HL-60 (cell line): ENCODE data around the gene B9D1.
A peak's percentile ranks its signal among the peaks of the same experiment; 100 is the strongest.

Experiments used
- DNase-seq, 2 experiments: peaks; one replicate each; pipeline ENCODE4 v3.0.0-alpha.2; 2010 to 2020; ENCODE audit warnings: low read depth in 1 of 2, low spot score in 1 of 2
- H3K27ac ChIP-seq: fragments of 250-450 bp; sonication (Bioruptor Pico); replicated peaks from 2 replicates; pipeline ENCODE4 v1.5.1; 2020; ENCODE audit warnings: mild to moderate bottlenecking, moderate library complexity
- H3K27me3 ChIP-seq: fragments of 250-450 bp; sonication (Bioruptor Pico); 2 replicates; pipeline ENCODE4 v1.5.1; 2021; ENCODE audit warnings: mild to moderate bottlenecking, moderate library complexity; ENCODE audit not compliant: insufficient read depth, poor library complexity, severe bottlenecking
- H3K4me3 ChIP-seq: replicated peaks from 2 replicates; pipeline ENCODE4 v1.5.1; 2011; ENCODE audit warnings: mild to moderate bottlenecking, control low read depth, low read length; ENCODE audit not compliant: insufficient read depth
- GABPA ChIP-seq: IDR thresholded peaks from 2 replicates; pipeline ENCODE4 v1.6.1; 2012; ENCODE audit warnings: low read depth
- POLR2AphosphoS5 ChIP-seq: IDR thresholded peaks from 2 replicates; pipeline ENCODE4 v1.6.1; 2012; ENCODE audit warnings: low read depth
- REST ChIP-seq: IDR thresholded peaks from 2 replicates; pipeline ENCODE4 v1.6.1; 2012; ENCODE audit warnings: low read depth; ENCODE audit not compliant: insufficient replicate concordance
- SPI1 ChIP-seq: IDR thresholded peaks from 2 replicates; pipeline ENCODE4 v1.6.1; 2012; ENCODE audit warnings: low read depth, mild to moderate bottlenecking, borderline replicate concordance
- TF ChIP-seq, protein P1 (sequence below): IDR thresholded peaks from one replicate; pipeline ENCODE4 v1.5.1; 2011; ENCODE audit warnings: low read length, control low read depth, inconsistent platforms; ENCODE audit not compliant: insufficient read depth

Gene B9D1

GRCh38 chr17:19388791-19389785 lies 26.6 kb upstream of the B9D1 start:
- Histone ChIP-seq H3K27me3 (no peaks in the 10 kb centered on the region), H3K27ac (no peak overlapping the region), H3K4me3 (no peak overlapping the region)
- TF ChIP-seq REST (no peak), SPI1 (no peak), GABPA (no peak), POLR2AphosphoS5 (no peak)
- TF ChIP-seq, protein P1, sequence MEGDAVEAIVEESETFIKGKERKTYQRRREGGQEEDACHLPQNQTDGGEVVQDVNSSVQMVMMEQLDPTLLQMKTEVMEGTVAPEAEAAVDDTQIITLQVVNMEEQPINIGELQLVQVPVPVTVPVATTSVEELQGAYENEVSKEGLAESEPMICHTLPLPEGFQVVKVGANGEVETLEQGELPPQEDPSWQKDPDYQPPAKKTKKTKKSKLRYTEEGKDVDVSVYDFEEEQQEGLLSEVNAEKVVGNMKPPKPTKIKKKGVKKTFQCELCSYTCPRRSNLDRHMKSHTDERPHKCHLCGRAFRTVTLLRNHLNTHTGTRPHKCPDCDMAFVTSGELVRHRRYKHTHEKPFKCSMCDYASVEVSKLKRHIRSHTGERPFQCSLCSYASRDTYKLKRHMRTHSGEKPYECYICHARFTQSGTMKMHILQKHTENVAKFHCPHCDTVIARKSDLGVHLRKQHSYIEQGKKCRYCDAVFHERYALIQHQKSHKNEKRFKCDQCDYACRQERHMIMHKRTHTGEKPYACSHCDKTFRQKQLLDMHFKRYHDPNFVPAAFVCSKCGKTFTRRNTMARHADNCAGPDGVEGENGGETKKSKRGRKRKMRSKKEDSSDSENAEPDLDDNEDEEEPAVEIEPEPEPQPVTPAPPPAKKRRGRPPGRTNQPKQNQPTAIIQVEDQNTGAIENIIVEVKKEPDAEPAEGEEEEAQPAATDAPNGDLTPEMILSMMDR = no peak
- DNase-seq = no peak

DNA sequence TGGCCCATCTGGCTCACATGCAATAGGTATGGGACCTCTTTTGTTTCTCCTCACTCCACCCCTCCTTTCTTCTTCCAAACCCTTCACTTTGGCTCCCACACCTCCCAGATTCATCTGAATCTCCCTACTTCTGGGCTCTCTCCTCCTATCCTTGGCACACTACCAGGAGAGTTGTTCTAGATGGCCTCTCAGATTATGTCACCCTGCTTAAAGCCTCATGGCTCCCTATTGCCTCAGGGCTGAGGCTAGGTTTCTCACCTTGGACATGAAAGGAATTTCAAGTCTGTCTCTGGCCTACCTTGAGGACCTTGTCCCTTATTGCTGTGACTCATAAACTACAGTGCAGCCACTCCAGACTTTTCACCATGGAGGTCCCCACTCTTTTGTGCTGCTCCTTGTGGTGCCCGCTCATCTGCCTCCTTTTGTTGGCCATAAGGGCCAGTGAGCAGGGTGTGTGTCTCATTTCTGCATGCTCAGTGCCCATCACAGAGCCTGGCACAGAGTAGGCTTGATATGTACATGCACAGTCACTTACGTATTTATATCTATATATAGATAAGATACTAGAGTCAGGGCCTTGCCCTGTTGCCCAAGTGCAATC lies 25.5 kb upstream of the B9D1 start:
- no peak for DNase-seq
- TF ChIP-seq SPI1 (no peak), GABPA (no peak), REST (no peak), POLR2AphosphoS5 (no peak)
- TF ChIP-seq, protein P1 = no peak
- Histone ChIP-seq H3K27me3 (no peaks in the 10 kb centered on the region), H3K4me3 (no peak overlapping the region), H3K27ac (peak overlapping the region; percentile 61)

DNA sequence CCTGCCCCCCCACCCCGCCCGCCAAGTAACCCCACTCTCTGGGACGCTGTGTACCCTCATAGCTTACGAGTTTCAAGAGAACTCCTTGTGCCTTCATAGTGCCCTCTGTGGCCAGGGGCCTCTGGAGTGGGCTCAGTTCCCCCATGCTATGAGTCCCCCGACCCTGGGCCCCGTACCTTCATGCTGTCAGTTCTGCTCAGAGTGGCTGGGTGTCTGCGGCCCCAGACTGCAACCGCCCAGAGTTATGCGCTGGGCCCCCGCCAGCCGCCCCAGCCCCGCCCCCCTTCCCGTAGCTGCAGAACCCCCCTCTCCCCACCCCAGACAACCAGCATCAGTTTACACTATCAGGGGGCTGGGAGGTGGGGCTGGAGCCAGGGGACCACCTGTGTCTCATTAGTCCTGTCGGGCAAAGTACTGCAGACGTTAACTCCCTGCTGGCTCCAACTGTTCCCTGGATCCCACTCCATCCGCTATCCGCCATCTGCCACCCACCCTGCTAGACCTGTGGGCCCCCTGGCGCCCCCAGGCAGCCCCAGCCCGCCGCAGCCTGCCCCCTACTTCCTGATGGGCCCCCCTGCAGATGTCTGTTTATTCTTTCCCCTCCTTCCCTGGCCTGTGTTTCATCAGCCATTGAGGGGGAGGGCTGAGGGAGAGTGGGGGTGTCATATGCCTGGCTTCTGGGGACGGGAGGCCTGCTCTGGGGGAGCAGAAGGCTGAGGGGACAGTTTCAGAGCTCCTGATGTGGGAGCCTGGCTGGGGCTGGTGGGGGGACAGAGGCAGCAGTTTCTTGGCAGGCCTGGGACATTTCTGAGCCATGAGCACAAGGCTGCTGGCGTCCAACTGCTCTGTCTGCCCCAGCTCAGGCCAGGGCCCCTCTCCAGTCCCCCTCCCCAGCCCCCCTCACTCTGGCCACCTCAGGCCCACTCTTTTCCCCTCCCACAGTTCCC lies 24.7 kb upstream of the B9D1 start, which contains the start of gene MFAP4:
MFAP4 (minus strand) TSS at position 217 of the 947 bp plus-strand sequence; CDS start at position 182, 35 bp downstream.
- H3K4me3 ChIP-seq = no peak within 1 kb of the TSS
- peak in 1 of 2 experiments; percentile 49 for DNase-seq
- H3K27me3 ChIP-seq = no peaks in the 10 kb centered on the region
- TF ChIP-seq POLR2AphosphoS5 = 0 out of 2 replicates have a peak, but pooled peaks have one; percentile 17
- no peak for TF ChIP-seq SPI1
- TF ChIP-seq, protein P1 = no peak
- peak within 1 kb of the TSS; percentile 61 for H3K27ac ChIP-seq
